HG03064 (cell line): ENCODE results near the gene PXDN.
"Not testable (repeated sequence)": the region's sequence is repeated elsewhere in the genome, so short reads cannot be mapped to it uniquely, and the experiment has no call there.

Source experiments
- ATAC-seq: cut with Tn5 transposase; IDR thresholded peaks from one replicate; pipeline ENCODE4 v1.9.1; 2021; ENCODE audit warnings: low read depth; ENCODE audit not compliant: unreplicated experiment

Gene PXDN

GRCh38 chr2:1638281-1638860 is 105.9 kb downstream of the PXDN start:
- no peak for ATAC-seq

GRCh38 chr2:1636791-1637415 is 107.4 kb downstream of the PXDN start:
- no peak for ATAC-seq

GRCh38 chr2:1635823-1636222 is 108.5 kb downstream of the PXDN start:
- ATAC-seq = no peak

- no peak for ATAC-seq
These were observed 109.5 kb downstream of the PXDN start for GRCh38 chr2:1634681-1635341.

- ATAC-seq = no peak
These were observed 110.3 kb downstream of the PXDN start for GRCh38 chr2:1633936-1634587.

- no peak for ATAC-seq
These were observed 111.1 kb downstream of the PXDN start for GRCh38 chr2:1633092-1633671.

GRCh38 chr2:1632510-1632909 is 111.8 kb downstream of the PXDN start:
- ATAC-seq = no peak

GRCh38 chr2:1632002-1632348 is 112.3 kb downstream of the PXDN start:
- ATAC-seq = no peak

- no peak for ATAC-seq
These were observed 112.9 kb downstream of the PXDN start for GRCh38 chr2:1631292-1632001.

- no peak for ATAC-seq
These were observed 115.4 kb downstream of the PXDN start for GRCh38 chr2:1628893-1629292.

- ATAC-seq = no peak
These were observed 116.5 kb downstream of the PXDN start for GRCh38 chr2:1627628-1628381.

GRCh38 chr2:1626271-1626681 is 118.0 kb downstream of the PXDN start:
- ATAC-seq = no peak

- no peak for ATAC-seq
These were observed 118.9 kb downstream of the PXDN start for GRCh38 chr2:1625281-1626001.

- no peak for ATAC-seq
These were observed 120.3 kb downstream of the PXDN start for GRCh38 chr2:1623906-1624445.

GRCh38 chr2:1622521-1623200 is 121.7 kb downstream of the PXDN start:
- no peak for ATAC-seq

- not testable (repeated sequence) for ATAC-seq
These were observed 122.3 kb downstream of the PXDN start for GRCh38 chr2:1621976-1622375.

- no peak for ATAC-seq
These were observed 122.8 kb downstream of the PXDN start for GRCh38 chr2:1621501-1621900.

- ATAC-seq = no peak
These were observed 123.3 kb downstream of the PXDN start for GRCh38 chr2:1621041-1621440.

GRCh38 chr2:1620081-1620480 is 124.2 kb downstream of the PXDN start:
- ATAC-seq = no peak
